Measurements from ENCODE around the gene TBX6.
A peak's percentile ranks its signal among the peaks of the same experiment; 100 is the strongest.

The TBX6 gene

GRCh38 chr16:30095166-30096078 is 3.7 kb upstream of the TBX6 start:
- DNase-seq (ENCODE audit: low spot score), result no peak
- in situ Hi-C loops (cut with MboI; ENCODE audit: low sequenced_read_pairs, unreplicated experiment), result no loop called here
- TF ChIP-seq CTCF (IDR thresholded peaks at IDR 0.05; ENCODE audit: borderline replicate concordance, control extremely low read depth, extremely low read depth, insufficient read depth, missing control alignments), result no peak

- in situ Hi-C loops (cut with MboI; ENCODE audit: low sequenced_read_pairs, unreplicated experiment), result no loop called here
- DNase-seq (ENCODE audit: low spot score), result no peak
- TF ChIP-seq CTCF (IDR thresholded peaks at IDR 0.05; ENCODE audit: borderline replicate concordance, control extremely low read depth, extremely low read depth, insufficient read depth, missing control alignments), result no peak
These were observed 2.9 kb upstream of the TBX6 start for GRCh38 chr16:30094541-30095165.

GRCh38 chr16:30092373-30093010 is 768 bp upstream of the TBX6 start:
- in situ Hi-C loops (cut with MboI; ENCODE audit: low sequenced_read_pairs, unreplicated experiment), result no loop called here
- peak; percentile 86 for TF ChIP-seq CTCF (IDR thresholded peaks at IDR 0.05; ENCODE audit: borderline replicate concordance, control extremely low read depth, extremely low read depth, insufficient read depth, missing control alignments)
- peak; percentile 94 for DNase-seq (ENCODE audit: low spot score)

- TF ChIP-seq CTCF (IDR thresholded peaks at IDR 0.05; ENCODE audit: borderline replicate concordance, control extremely low read depth, extremely low read depth, insufficient read depth, missing control alignments), result no peak
- in situ Hi-C loops (cut with MboI; ENCODE audit: low sequenced_read_pairs, unreplicated experiment), result no loop called here
- no peak for DNase-seq (ENCODE audit: low spot score)
These were observed 953 bp downstream of the TBX6 start for GRCh38 chr16:30090610-30091331.

GRCh38 chr16:30088832-30089624 is 2.7 kb downstream of the TBX6 start:
- in situ Hi-C loops (cut with MboI; ENCODE audit: low sequenced_read_pairs, unreplicated experiment), result no loop called here
- TF ChIP-seq CTCF (IDR thresholded peaks at IDR 0.05; ENCODE audit: borderline replicate concordance, control extremely low read depth, extremely low read depth, insufficient read depth, missing control alignments), result no peak
- DNase-seq (ENCODE audit: low spot score), result no peak
